Effector memory CD8-positive, alpha-beta T cell (primary cell): ENCODE results near the gene SYNE1.
"Not testable (repeated sequence)": the region's sequence is repeated elsewhere in the genome, so short reads cannot be mapped to it uniquely, and the experiment has no call there.

ENCODE experiments used
- ATAC-seq: fragments of 150-1000 bp; cut with Tn5 transposase; replicated peaks from 2 replicates; pipeline ENCODE4 v1.10.0; 2021; ENCODE audit warnings: mild to moderate bottlenecking, moderate library complexity
- DNase-seq, 3 experiments: peaks; one replicate each; pipeline ENCODE4 v3.0.0; 2021
- H3K27ac Mint-ChIP-seq, 2 donors: one replicate each; pipeline ENCODE4 v1.8.0; 2022; ENCODE audit warnings: mild to moderate bottlenecking in 2 of 2, mixed read lengths in 2 of 2, moderate library complexity in 2 of 2
- H3K27me3 Mint-ChIP-seq, 2 donors: one replicate each; pipeline ENCODE4 v1.8.0; 2022; ENCODE audit warnings: mixed read lengths in 2 of 2
- H3K36me3 Mint-ChIP-seq: one replicate; pipeline ENCODE4 v1.8.0; 2022; ENCODE audit warnings: mild to moderate bottlenecking, moderate library complexity, mixed read lengths; ENCODE audit not compliant: insufficient read depth
- H3K4me1 Mint-ChIP-seq, 2 donors: one replicate each; pipeline ENCODE4 v1.8.0; 2022; ENCODE audit warnings: low read depth in 2 of 2, mixed read lengths in 2 of 2
- H3K4me3 Mint-ChIP-seq, 2 donors: one replicate each; pipeline ENCODE4 v1.8.0; 2022; ENCODE audit warnings: mild to moderate bottlenecking in 2 of 2, mixed read lengths in 2 of 2, moderate library complexity in 2 of 2
- H3K9me3 Mint-ChIP-seq, 2 donors: one replicate each; pipeline ENCODE4 v1.8.0; 2022; ENCODE audit warnings: mixed read lengths in 2 of 2

The SYNE1 gene

GRCh38 chr6:152094276-152094675 lies 542.9 kb downstream of the SYNE1 start:
- DNase-seq (no peak), ATAC-seq (no peak)
- Mint-ChIP-seq H3K27ac (no peak overlapping the region), H3K4me1 (peaks cover 0 to 4% of the 10 kb centered on the region in 2 donors), H3K27me3 (peaks cover 6 to 9% of the 10 kb centered on the region in 2 donors), H3K36me3 (no peaks in the 10 kb centered on the region), H3K9me3 (no peaks in the 10 kb centered on the region), H3K4me3 (no peak overlapping the region)

GRCh38 chr6:152093711-152094110 lies 543.5 kb downstream of the SYNE1 start:
- H3K27me3 Mint-ChIP-seq, result peaks cover 6 to 9% of the 10 kb centered on the region in 2 donors
- no peaks in the 10 kb centered on the region for H3K36me3 Mint-ChIP-seq
- ATAC-seq, result no peak
- peaks cover 0 to 4% of the 10 kb centered on the region in 2 donors for H3K4me1 Mint-ChIP-seq
- no peak overlapping the region for H3K4me3 Mint-ChIP-seq
- H3K27ac Mint-ChIP-seq, result no peak overlapping the region
- H3K9me3 Mint-ChIP-seq, result no peaks in the 10 kb centered on the region
- DNase-seq, result no peak

DNA sequence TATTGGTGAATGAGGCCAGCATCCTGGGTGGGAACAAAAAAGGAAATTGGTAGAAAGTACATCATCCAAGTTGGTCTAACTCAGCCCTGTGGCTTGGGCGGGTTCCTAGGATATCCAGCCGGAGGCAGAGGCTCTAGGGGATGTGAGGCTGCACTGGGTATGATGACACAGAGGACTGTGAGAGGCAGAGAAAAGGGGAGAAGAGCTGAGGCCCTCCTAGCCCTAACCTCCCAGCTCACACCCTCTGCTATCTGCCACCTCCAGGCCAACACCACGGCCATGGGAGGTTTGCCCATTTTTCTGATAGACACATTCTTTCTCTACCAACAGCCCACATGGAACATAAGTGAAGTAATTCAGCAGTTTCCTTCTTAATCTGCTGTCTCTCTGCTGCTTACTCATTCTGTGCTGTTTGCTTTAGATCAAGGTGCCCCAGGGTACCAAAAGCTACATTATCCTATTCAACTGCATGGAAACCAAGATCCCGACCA lies 545.3 kb downstream of the SYNE1 start:
- H3K4me3 Mint-ChIP-seq, result no peak overlapping the region
- H3K4me1 Mint-ChIP-seq, result peaks cover 0 to 4% of the 10 kb centered on the region in 2 donors
- DNase-seq (no peak), ATAC-seq (no peak)
- H3K27me3 Mint-ChIP-seq, result peaks cover 6 to 9% of the 10 kb centered on the region in 2 donors
- H3K9me3 Mint-ChIP-seq, result no peaks in the 10 kb centered on the region
- H3K27ac Mint-ChIP-seq, result no peak overlapping the region
- no peaks in the 10 kb centered on the region for H3K36me3 Mint-ChIP-seq

GRCh38 chr6:152091201-152091600 lies 546.0 kb downstream of the SYNE1 start:
- no peak overlapping the region for H3K4me3 Mint-ChIP-seq
- H3K27ac Mint-ChIP-seq, result no peak overlapping the region
- peaks cover 0 to 4% of the 10 kb centered on the region in 2 donors for H3K4me1 Mint-ChIP-seq
- no peaks in the 10 kb centered on the region for H3K9me3 Mint-ChIP-seq
- DNase-seq, result no peak
- H3K36me3 Mint-ChIP-seq, result no peaks in the 10 kb centered on the region
- H3K27me3 Mint-ChIP-seq, result peaks cover 6 to 9% of the 10 kb centered on the region in 2 donors
- ATAC-seq, result no peak

GRCh38 chr6:152089992-152090391 lies 547.2 kb downstream of the SYNE1 start:
- H3K4me1 Mint-ChIP-seq, result peaks cover 0 to 1% of the 10 kb centered on the region in 2 donors
- ATAC-seq (no peak), DNase-seq (no peak)
- H3K9me3 Mint-ChIP-seq, result no peaks in the 10 kb centered on the region
- no peak overlapping the region for H3K4me3 Mint-ChIP-seq
- peaks cover 6 to 9% of the 10 kb centered on the region in 2 donors for H3K27me3 Mint-ChIP-seq
- H3K36me3 Mint-ChIP-seq, result no peaks in the 10 kb centered on the region
- H3K27ac Mint-ChIP-seq, result no peak overlapping the region

DNA sequence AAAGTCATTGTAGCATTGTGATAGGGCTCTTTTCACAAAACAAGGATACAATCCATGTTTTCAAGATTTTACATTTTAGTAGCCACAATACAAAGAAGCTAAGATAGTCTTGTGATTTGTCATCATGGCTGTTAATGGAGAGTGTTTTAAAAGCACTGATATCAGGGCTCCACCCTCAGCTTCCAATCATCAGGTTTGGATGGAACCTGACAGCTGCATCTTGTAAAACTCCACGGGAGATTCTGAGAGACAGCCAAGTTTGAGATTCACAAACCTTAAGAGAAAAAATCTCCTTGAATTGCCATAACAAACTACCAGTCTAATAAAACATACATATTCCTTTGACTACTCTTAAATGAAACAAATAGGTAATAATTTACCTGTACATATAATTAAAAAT lies 549.5 kb downstream of the SYNE1 start:
- ATAC-seq, result no peak
- no peaks in the 10 kb centered on the region for H3K36me3 Mint-ChIP-seq
- H3K4me3 Mint-ChIP-seq, result no peak overlapping the region
- H3K27me3 Mint-ChIP-seq, result peaks cover 6 to 9% of the 10 kb centered on the region in 2 donors
- no peak overlapping the region for H3K27ac Mint-ChIP-seq
- peaks cover 0 to 2% of the 10 kb centered on the region in 2 donors for H3K9me3 Mint-ChIP-seq
- H3K4me1 Mint-ChIP-seq, result no peaks in the 10 kb centered on the region
- DNase-seq, result no peak

- Mint-ChIP-seq H3K9me3 (peaks cover 0 to 2% of the 10 kb centered on the region in 2 donors), H3K36me3 (no peaks in the 10 kb centered on the region), H3K27ac (no peak overlapping the region), H3K27me3 (peaks cover 12 to 13% of the 10 kb centered on the region in 2 donors), H3K4me1 (no peaks in the 10 kb centered on the region), H3K4me3 (no peak overlapping the region)
- ATAC-seq (no peak), DNase-seq (no peak)
Observed at GRCh38 chr6:152087096-152087495, 550.1 kb downstream of the SYNE1 start.

GRCh38 chr6:152086223-152086873 lies 550.8 kb downstream of the SYNE1 start:
- H3K27me3 Mint-ChIP-seq, result peaks cover 13 to 20% of the 10 kb centered on the region in 2 donors
- peaks cover 2 to 3% of the 10 kb centered on the region in 2 donors for H3K9me3 Mint-ChIP-seq
- DNase-seq (no peak), ATAC-seq (no peak)
- H3K4me1 Mint-ChIP-seq, result no peaks in the 10 kb centered on the region
- no peaks in the 10 kb centered on the region for H3K36me3 Mint-ChIP-seq
- no peak overlapping the region for H3K27ac Mint-ChIP-seq
- no peak overlapping the region for H3K4me3 Mint-ChIP-seq

DNA sequence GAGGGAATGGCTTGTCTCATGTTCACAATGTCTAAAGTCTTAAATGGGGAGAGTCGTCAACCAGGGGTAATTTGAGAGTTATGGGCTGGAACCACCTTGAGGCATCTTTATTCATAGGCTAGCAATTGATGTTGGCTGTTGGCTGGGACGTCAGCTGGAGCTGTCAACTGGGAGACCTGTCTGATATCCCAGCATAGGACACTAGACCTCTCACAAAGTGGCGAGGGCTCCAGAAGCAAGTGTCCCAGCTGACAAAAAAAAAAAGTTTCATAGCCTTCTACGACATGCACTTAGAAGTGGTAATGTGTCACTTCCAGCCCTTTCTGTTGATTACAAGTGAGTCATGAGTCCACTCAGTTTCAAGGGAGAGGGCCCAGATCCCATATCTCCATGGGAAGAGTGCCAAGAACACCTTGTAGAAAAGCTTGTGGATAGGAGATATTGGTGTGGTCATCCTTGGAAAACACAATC lies 551.7 kb downstream of the SYNE1 start:
- no peaks in the 10 kb centered on the region for H3K36me3 Mint-ChIP-seq
- ATAC-seq (no peak), DNase-seq (no peak)

GRCh38 chr6:152078804-152079203 lies 558.4 kb downstream of the SYNE1 start:
- ATAC-seq (no peak), DNase-seq (no peak)
- H3K4me1 Mint-ChIP-seq, result no peaks in the 10 kb centered on the region
- H3K27ac Mint-ChIP-seq, result no peak overlapping the region
- no peak overlapping the region for H3K4me3 Mint-ChIP-seq
- H3K36me3 Mint-ChIP-seq, result no peaks in the 10 kb centered on the region
- peaks cover 57 to 71% of the 10 kb centered on the region in 2 donors for H3K27me3 Mint-ChIP-seq
- peaks cover 2 to 17% of the 10 kb centered on the region in 2 donors for H3K9me3 Mint-ChIP-seq

More for the DNA sequence above, 551.7 kb downstream of the SYNE1 start:
- Mint-ChIP-seq H3K4me1 (no peaks in the 10 kb centered on the region), H3K4me3 (no peak overlapping the region), H3K9me3 (peaks cover 2 to 7% of the 10 kb centered on the region in 2 donors), H3K27me3 (peaks cover 20 to 25% of the 10 kb centered on the region in 2 donors), H3K27ac (no peak overlapping the region)

GRCh38 chr6:152078001-152078400 lies 559.2 kb downstream of the SYNE1 start:
- peaks cover 57 to 71% of the 10 kb centered on the region in 2 donors for H3K27me3 Mint-ChIP-seq
- ATAC-seq (no peak), DNase-seq (no peak)
- H3K36me3 Mint-ChIP-seq, result no peaks in the 10 kb centered on the region
- no peaks in the 10 kb centered on the region for H3K4me1 Mint-ChIP-seq
- H3K27ac Mint-ChIP-seq, result no peak overlapping the region
- no peak overlapping the region for H3K4me3 Mint-ChIP-seq
- H3K9me3 Mint-ChIP-seq, result peaks cover 0 to 17% of the 10 kb centered on the region in 2 donors

DNA sequence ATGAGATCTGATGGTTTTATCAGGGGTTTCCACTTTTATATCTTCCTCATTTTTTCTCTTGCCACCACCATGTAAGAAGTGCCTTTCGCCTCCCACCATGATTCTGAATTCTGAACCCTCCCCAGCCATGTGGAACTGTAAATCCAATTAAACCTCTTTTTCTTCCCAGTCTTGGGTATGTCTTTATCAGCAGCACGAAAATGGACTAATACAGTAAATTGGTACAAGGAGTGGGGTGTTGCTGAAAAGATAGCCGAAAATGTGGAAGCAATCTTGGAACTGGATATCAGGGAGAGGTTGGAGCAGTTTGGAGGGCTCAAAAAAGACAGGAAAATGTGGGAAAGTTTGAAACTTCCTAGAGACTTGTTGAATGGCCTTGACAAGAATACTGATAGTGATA lies 560.9 kb downstream of the SYNE1 start:
- H3K4me1 Mint-ChIP-seq, H3K36me3 Mint-ChIP-seq, H3K4me3 Mint-ChIP-seq, ATAC-seq, DNase-seq, H3K27ac Mint-ChIP-seq: not testable (repeated sequence)
- peaks cover 49 to 59% of the 10 kb centered on the region in 2 donors for H3K27me3 Mint-ChIP-seq
- H3K9me3 Mint-ChIP-seq, result peaks cover 0 to 13% of the 10 kb centered on the region in 2 donors

- H3K4me3 Mint-ChIP-seq, result no peak overlapping the region
- no peak overlapping the region for H3K27ac Mint-ChIP-seq
- no peaks in the 10 kb centered on the region for H3K4me1 Mint-ChIP-seq
- H3K36me3 Mint-ChIP-seq, result no peaks in the 10 kb centered on the region
- DNase-seq (no peak), ATAC-seq (no peak)
- H3K27me3 Mint-ChIP-seq, result peaks cover 29 to 31% of the 10 kb centered on the region in 2 donors
- H3K9me3 Mint-ChIP-seq, result peaks cover 0 to 10% of the 10 kb centered on the region in 2 donors
Observed at GRCh38 chr6:152071843-152072242, 565.3 kb downstream of the SYNE1 start.
